Astrocyte (in vitro differentiated cells and primary cell): Measurements from ENCODE around the gene CD3G. TPM values are rescaled to one million over a fixed set of nuclear protein-coding genes. Genes with fewer than 3 reads are reported as not detected.
A peak's percentile ranks its signal among the peaks of the same experiment; 100 is the strongest.

Experiments
- DNase-seq: peaks from one replicate; pipeline ENCODE4 v3.0.0-alpha.2; 2010; ENCODE audit warnings: low read depth
- FAIRE-seq: peaks from 2 replicates; lab custom pipeline; 2011; peaks lifted over from hg19 to GRCh38; lab: Jason Lieb, UNC
- H2AFZ ChIP-seq: 2 replicates; pipeline ENCODE4 v1.6.0; 2012; ENCODE audit warnings: low read depth, low read length, inconsistent platforms
- H3K27ac ChIP-seq: 2 replicates; pipeline ENCODE4 v1.5.1; 2011; ENCODE audit warnings: low read depth, low read length, inconsistent platforms
- H3K27me3 ChIP-seq: 2 replicates; pipeline ENCODE4 v1.6.0; 2011; ENCODE audit warnings: low read length, inconsistent platforms; ENCODE audit not compliant: insufficient read depth
- H3K36me3 ChIP-seq: 2 replicates; pipeline ENCODE4 v1.5.1; 2011; ENCODE audit warnings: low read length, inconsistent platforms; ENCODE audit not compliant: insufficient read depth
- H3K4me1 ChIP-seq: 2 replicates; pipeline ENCODE4 v1.5.1; 2011; ENCODE audit warnings: low read length, inconsistent platforms; ENCODE audit not compliant: insufficient read depth
- H3K4me2 ChIP-seq: 2 replicates; pipeline ENCODE4 v1.6.0; 2012; ENCODE audit warnings: low read length, inconsistent platforms
- H3K4me3 ChIP-seq: 2 replicates; pipeline ENCODE4 v1.5.1; 2011; ENCODE audit warnings: low read depth, mild to moderate bottlenecking, low read length, inconsistent platforms; ENCODE audit not compliant: insufficient read depth
- H3K79me2 ChIP-seq: 2 replicates; pipeline ENCODE4 v1.6.0; 2012; ENCODE audit warnings: mild to moderate bottlenecking, low read length, inconsistent platforms; ENCODE audit not compliant: insufficient read depth
- H3K9ac ChIP-seq: 2 replicates; pipeline ENCODE4 v1.6.0; 2012; ENCODE audit warnings: mild to moderate bottlenecking, low read length, inconsistent platforms
- H3K9me3 ChIP-seq: 2 replicates; pipeline ENCODE4 v1.5.1; 2012; ENCODE audit warnings: low read depth, mild to moderate bottlenecking, low read length, inconsistent platforms; ENCODE audit not compliant: insufficient read depth
- H4K20me1 ChIP-seq: 2 replicates; pipeline ENCODE4 v1.6.0; 2012; ENCODE audit warnings: low read length, inconsistent platforms; ENCODE audit not compliant: insufficient read depth
- H3K27ac Mint-ChIP-seq: one replicate; pipeline ENCODE4 v1.8.0; 2021; ENCODE audit warnings: mild to moderate bottlenecking, mixed read lengths; ENCODE audit not compliant: unreplicated experiment
- H3K27me3 Mint-ChIP-seq: one replicate; pipeline ENCODE4 v1.8.0; 2021; ENCODE audit warnings: low read depth, mixed read lengths; ENCODE audit not compliant: unreplicated experiment
- H3K36me3 Mint-ChIP-seq: one replicate; pipeline ENCODE4 v1.8.0; 2021; ENCODE audit warnings: low read depth, mixed read lengths; ENCODE audit not compliant: unreplicated experiment
- H3K4me1 Mint-ChIP-seq: one replicate; pipeline ENCODE4 v1.8.0; 2021; ENCODE audit warnings: low read depth, mixed read lengths; ENCODE audit not compliant: unreplicated experiment
- H3K4me3 Mint-ChIP-seq: one replicate; pipeline ENCODE4 v1.8.0; 2021; ENCODE audit warnings: mild to moderate bottlenecking, moderate library complexity, mixed read lengths; ENCODE audit not compliant: unreplicated experiment
- H3K9me3 Mint-ChIP-seq: one replicate; pipeline ENCODE4 v1.8.0; 2021; ENCODE audit warnings: mild to moderate bottlenecking, mixed read lengths; ENCODE audit not compliant: unreplicated experiment
- EZH2 ChIP-seq: IDR thresholded peaks from 2 replicates; pipeline ENCODE4 v1.6.1; 2012; ENCODE audit warnings: mild to moderate bottlenecking, low read length, inconsistent platforms; ENCODE audit not compliant: insufficient read depth
- total RNA-seq: library from RNA; stranded (reverse); gene quantifications from 2 replicates; pipeline ENCODE4 v1.2.1, GENCODE V29; 2021
- TF ChIP-seq, protein P1 (sequence below): IDR thresholded peaks from 2 replicates; pipeline ENCODE4 v1.5.1; 2011; ENCODE audit warnings: low read depth, mild to moderate bottlenecking, inconsistent platforms, low read length, moderate library complexity; ENCODE audit not compliant: insufficient read depth

CD3G gene
- total RNA-seq, 1 donor from 2014 or later = not detected

DNA sequence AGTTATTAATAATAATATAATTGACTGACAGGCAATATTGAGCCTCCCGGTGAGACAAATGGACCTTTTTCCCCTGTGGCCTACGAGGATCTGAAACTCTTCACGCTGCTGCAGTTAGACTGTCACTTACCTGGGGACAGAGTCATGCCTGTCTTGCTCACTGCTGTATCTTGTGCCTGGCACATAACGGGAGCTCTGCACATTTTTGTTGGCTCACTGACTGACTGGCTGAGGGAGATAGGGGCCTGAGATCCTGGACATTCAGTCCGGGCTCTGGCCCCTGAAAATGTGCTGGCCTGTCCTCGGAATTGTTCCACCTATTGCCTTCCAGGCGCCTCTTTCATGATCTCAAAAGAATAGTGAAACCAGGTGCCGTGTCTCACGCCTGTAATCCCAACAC, 896 bp upstream of the CD3G start:
- H3K9me3 ChIP-seq = no peaks in the 10 kb centered on the region
- no peak overlapping the region for H3K9ac ChIP-seq
- DNase-seq (no peak), FAIRE-seq (no peak)
- no peaks in the 10 kb centered on the region for H3K4me1 ChIP-seq
- no peak overlapping the region for H3K4me2 ChIP-seq
- H3K79me2 ChIP-seq = no peaks in the 10 kb centered on the region
- H3K4me3 ChIP-seq = no peak overlapping the region
- H3K36me3 Mint-ChIP-seq = no peaks in the 10 kb centered on the region
- H3K4me1 Mint-ChIP-seq = peaks cover 2% of the 10 kb centered on the region
- no peaks in the 10 kb centered on the region for H3K36me3 ChIP-seq
- TF ChIP-seq, protein P1, sequence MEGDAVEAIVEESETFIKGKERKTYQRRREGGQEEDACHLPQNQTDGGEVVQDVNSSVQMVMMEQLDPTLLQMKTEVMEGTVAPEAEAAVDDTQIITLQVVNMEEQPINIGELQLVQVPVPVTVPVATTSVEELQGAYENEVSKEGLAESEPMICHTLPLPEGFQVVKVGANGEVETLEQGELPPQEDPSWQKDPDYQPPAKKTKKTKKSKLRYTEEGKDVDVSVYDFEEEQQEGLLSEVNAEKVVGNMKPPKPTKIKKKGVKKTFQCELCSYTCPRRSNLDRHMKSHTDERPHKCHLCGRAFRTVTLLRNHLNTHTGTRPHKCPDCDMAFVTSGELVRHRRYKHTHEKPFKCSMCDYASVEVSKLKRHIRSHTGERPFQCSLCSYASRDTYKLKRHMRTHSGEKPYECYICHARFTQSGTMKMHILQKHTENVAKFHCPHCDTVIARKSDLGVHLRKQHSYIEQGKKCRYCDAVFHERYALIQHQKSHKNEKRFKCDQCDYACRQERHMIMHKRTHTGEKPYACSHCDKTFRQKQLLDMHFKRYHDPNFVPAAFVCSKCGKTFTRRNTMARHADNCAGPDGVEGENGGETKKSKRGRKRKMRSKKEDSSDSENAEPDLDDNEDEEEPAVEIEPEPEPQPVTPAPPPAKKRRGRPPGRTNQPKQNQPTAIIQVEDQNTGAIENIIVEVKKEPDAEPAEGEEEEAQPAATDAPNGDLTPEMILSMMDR = no peak
- no peak for TF ChIP-seq EZH2
- no peaks in the 10 kb centered on the region for H4K20me1 ChIP-seq
- H3K9me3 Mint-ChIP-seq = peaks cover 4% of the 10 kb centered on the region
- peaks cover 44% of the 10 kb centered on the region for H3K27me3 Mint-ChIP-seq
- no peak overlapping the region for H3K27ac Mint-ChIP-seq
- no peak overlapping the region for H3K27ac ChIP-seq
- H3K4me3 Mint-ChIP-seq = no peak overlapping the region
- H3K27me3 ChIP-seq = peaks cover 4% of the 10 kb centered on the region
- H2AFZ ChIP-seq = no peak overlapping the region

DNA sequence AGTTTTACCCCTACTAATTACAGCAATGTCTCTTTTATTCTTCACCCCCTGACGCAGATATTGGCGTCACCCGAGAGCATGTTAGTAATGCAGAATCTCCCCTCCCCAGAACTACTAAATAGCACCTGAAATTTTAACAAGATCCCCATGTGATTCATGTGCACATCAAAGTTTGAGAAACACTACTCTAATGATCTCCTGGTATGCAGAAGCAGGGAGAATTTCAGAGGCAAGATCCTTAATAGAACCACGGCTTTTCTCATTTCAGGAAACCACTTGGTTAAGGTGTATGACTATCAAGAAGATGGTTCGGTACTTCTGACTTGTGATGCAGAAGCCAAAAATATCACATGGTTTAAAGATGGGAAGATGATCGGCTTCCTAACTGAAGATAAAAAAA, 5.3 kb downstream of the CD3G start:
- no peak overlapping the region for H3K4me3 ChIP-seq
- Mint-ChIP-seq H3K4me3 (no peak overlapping the region), H3K27ac (no peak overlapping the region), H3K9me3 (no peaks in the 10 kb centered on the region), H3K36me3 (no peaks in the 10 kb centered on the region), H3K27me3 (peaks cover 51% of the 10 kb centered on the region), H3K4me1 (no peaks in the 10 kb centered on the region)
- no peak overlapping the region for H3K4me2 ChIP-seq
- no peaks in the 10 kb centered on the region for H4K20me1 ChIP-seq
- DNase-seq (no peak), FAIRE-seq (no peak)
- no peak overlapping the region for H2AFZ ChIP-seq
- no peak overlapping the region for H3K27ac ChIP-seq
- no peak overlapping the region for H3K9ac ChIP-seq
- TF ChIP-seq EZH2 = no peak
- TF ChIP-seq, protein P1 = no peak
- H3K79me2 ChIP-seq = no peaks in the 10 kb centered on the region
- H3K4me1 ChIP-seq = no peaks in the 10 kb centered on the region
- H3K27me3 ChIP-seq = peaks cover 17% of the 10 kb centered on the region
- no peaks in the 10 kb centered on the region for H3K9me3 ChIP-seq
- no peaks in the 10 kb centered on the region for H3K36me3 ChIP-seq

DNA sequence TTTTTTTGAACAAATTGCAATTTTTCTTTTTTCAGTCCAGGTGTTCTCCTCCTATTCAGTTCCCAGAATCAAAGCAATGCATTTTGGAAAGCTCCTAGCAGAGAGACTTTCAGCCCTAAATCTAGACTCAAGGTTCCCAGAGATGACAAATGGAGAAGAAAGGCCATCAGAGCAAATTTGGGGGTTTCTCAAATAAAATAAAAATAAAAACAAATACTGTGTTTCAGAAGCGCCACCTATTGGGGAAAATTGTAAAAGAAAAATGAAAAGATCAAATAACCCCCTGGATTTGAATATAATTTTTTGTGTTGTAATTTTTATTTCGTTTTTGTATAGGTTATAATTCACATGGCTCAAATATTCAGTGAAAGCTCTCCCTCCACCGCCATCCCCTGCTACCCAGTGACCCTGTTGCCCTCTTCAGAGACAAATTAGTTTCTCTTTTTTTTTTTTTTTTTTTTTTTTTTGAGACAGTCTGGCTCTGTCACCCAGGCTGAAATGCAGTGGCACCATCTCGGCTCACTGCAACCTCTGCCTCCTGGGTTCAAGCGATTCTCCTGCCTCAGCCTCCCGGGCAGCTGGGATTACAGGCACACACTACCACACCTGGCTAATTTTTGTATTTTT, 9.1 kb downstream of the CD3G start:
- DNase-seq = no peak
- Histone ChIP-seq H3K79me2 (no peaks in the 10 kb centered on the region), H3K9me3 (no peaks in the 10 kb centered on the region), H4K20me1 (no peaks in the 10 kb centered on the region), H3K4me3 (no peak overlapping the region), H3K4me2 (no peak overlapping the region), H2AFZ (no peak overlapping the region), H3K4me1 (no peaks in the 10 kb centered on the region), H3K9ac (no peak overlapping the region), H3K27ac (no peak overlapping the region), H3K36me3 (no peaks in the 10 kb centered on the region), H3K27me3 (peaks cover 13% of the 10 kb centered on the region)
- Mint-ChIP-seq H3K27me3 (peaks cover 39% of the 10 kb centered on the region), H3K4me3 (no peak overlapping the region), H3K9me3 (no peaks in the 10 kb centered on the region), H3K27ac (no peak overlapping the region), H3K4me1 (no peaks in the 10 kb centered on the region), H3K36me3 (no peaks in the 10 kb centered on the region)
- TF ChIP-seq, protein P1 = peak; percentile 52
- TF ChIP-seq EZH2 = no peak
- no peak for FAIRE-seq
